HEK293T (cell line): ENCODE results near the gene AFF1.

Source experiments
- CTCF ChIA-PET: fragments of 350-600 bp; formaldehyde crosslinking; extraction: SDS; loops from one replicate; lab custom pipeline; 2021; ENCODE audit warnings: antibody characterized with exemption, inconsistent platforms; lab: Yijun Ruan, JAX
- POLR2A ChIA-PET: fragments of 350-600 bp; formaldehyde crosslinking; extraction: SDS; loops from one replicate; lab custom pipeline; 2020; ENCODE audit warnings: antibody characterized with exemption, inconsistent platforms; lab: Yijun Ruan, JAX
- DNase-seq: peaks from one replicate; pipeline ENCODE4 v3.0.0; 2012; ENCODE audit warnings: mixed read lengths; ENCODE audit errors: extremely low spot score
- ARNT ChIP-seq: fragments of 450-650 bp; IDR thresholded peaks from 2 replicates; pipeline ENCODE4 v1.6.1; 2017; ENCODE audit warnings: mild to moderate bottlenecking
- BHLHE40 ChIP-seq: fragments of 450-650 bp; IDR thresholded peaks from 2 replicates; pipeline ENCODE4 v1.6.1; 2016; ENCODE audit warnings: mild to moderate bottlenecking, moderate library complexity, borderline replicate concordance
- CTBP1 ChIP-seq: fragments of 450-650 bp; IDR thresholded peaks from 2 replicates; pipeline ENCODE4 v1.6.1; 2016; ENCODE audit warnings: borderline replicate concordance
- ELF4 ChIP-seq: fragments of 450-650 bp; IDR thresholded peaks from 2 replicates; pipeline ENCODE4 v1.6.1; 2017; ENCODE audit warnings: antibody characterized with exemption
- FOXA1 ChIP-seq: fragments of 450-650 bp; IDR thresholded peaks from 2 replicates; pipeline ENCODE4 v1.6.1; 2016; ENCODE audit warnings: mild to moderate bottlenecking
- FOXK2 ChIP-seq: fragments of 450-650 bp; IDR thresholded peaks from 2 replicates; pipeline ENCODE4 v1.6.1; 2016; ENCODE audit warnings: mild to moderate bottlenecking
- FOXM1 ChIP-seq: fragments of 450-650 bp; IDR thresholded peaks from 2 replicates; pipeline ENCODE4 v1.6.1; 2017; ENCODE audit warnings: mild to moderate bottlenecking, borderline replicate concordance
- HDGF ChIP-seq: fragments of 450-650 bp; IDR thresholded peaks from 2 replicates; pipeline ENCODE4 v1.6.1; 2017; ENCODE audit warnings: antibody characterized with exemption, borderline replicate concordance
- L3MBTL2 ChIP-seq: fragments of 450-650 bp; conservative IDR thresholded peaks from 2 replicates; pipeline ENCODE4 v1.6.1; 2016; ENCODE audit warnings: mild to moderate bottlenecking
- LEF1 ChIP-seq: fragments of 450-650 bp; IDR thresholded peaks from 2 replicates; pipeline ENCODE4 v1.6.1; 2017; ENCODE audit warnings: mild to moderate bottlenecking, borderline replicate concordance
- NFRKB ChIP-seq: fragments of 450-650 bp; IDR thresholded peaks from 2 replicates; pipeline ENCODE4 v1.6.1; 2016; ENCODE audit warnings: mild to moderate bottlenecking, moderate library complexity
- SP1 ChIP-seq: fragments of 450-650 bp; IDR thresholded peaks from 2 replicates; pipeline ENCODE4 v1.6.1; 2017
- SUZ12 ChIP-seq: fragments of 450-650 bp; IDR thresholded peaks from 2 replicates; pipeline ENCODE4 v1.6.1; 2016; ENCODE audit warnings: mild to moderate bottlenecking
- TARDBP ChIP-seq: fragments of 450-650 bp; IDR thresholded peaks from 2 replicates; pipeline ENCODE4 v1.6.1; 2016
- ZNF384 ChIP-seq: fragments of 450-650 bp; IDR thresholded peaks from 2 replicates; pipeline ENCODE4 v1.6.1; 2016
- TF ChIP-seq, protein P1 (sequence below): fragments of 450-650 bp; IDR thresholded peaks from 2 replicates; pipeline ENCODE4 v1.6.1; 2016

The AFF1 gene

DNA sequence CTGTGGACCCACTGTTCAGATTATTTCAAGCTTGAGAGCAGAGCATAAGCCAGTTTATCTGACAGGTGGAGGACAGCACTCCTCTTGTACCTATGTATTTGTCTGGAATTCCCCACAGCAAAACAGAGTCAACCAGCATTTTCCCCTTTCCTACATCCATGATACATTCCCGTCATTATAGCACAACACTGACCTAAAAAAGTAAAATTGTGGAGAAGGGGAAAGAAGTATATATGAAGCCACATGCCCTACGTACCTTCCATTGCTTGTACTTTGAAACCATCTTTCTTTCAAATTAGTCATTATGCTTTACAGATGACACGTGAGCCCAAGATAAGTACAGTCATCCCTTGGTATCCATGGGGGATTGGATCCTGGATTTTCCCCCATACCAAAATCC is 212.3 kb downstream of the AFF1 start:
- CTCF ChIA-PET, result interaction anchor here (0.6 kb wide), 2 partner anchors 123 to 224 kb away, joined by 3 read pairs; no protein-coding TSS in a partner anchor
- TF ChIP-seq SUZ12 (no peak), CTBP1 (no peak), FOXK2 (no peak), FOXM1 (no peak), HDGF (no peak), ARNT (no peak), FOXA1 (no peak)

DNA sequence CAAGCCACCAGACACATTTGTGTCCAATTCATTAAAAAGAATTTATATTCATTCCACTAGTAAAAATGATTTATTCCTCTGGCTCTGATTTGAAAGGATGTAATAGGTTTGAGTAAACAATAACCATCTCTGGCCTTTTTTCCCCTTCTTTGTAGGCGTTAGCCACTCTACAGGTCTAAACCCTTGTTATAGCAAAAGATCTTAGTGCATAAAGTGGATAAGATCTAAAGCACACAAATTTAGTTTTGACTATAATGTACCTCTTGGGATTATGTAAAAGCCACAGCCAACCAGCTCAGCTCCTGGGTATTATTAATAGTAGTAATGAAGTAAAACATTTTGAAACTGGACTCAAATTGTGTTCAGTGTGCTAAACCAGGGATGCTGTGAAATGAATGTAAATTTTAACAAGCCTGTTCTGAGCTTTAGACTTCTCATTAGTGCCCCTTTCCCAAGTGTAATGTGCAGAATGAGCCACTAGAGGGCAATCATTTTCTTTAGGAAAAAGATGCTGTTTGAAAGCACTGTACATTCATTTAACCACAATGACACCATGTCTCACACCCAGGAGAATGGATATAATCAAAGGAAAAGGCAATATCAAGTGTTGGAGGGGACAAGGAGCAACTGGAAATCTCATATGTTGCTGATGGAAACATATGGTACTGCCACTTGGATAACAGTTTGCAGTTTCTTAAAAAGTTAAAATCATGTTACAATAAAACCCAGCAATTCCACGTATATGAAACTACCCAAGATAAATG is 215.9 kb downstream of the AFF1 start:
- DNase-seq, result peak; percentile 50
- ChIA-PET CTCF (interaction anchor here (0.7 to 1.9 kb wide), 9 partner anchors 11 to 1323 kb away, joined by 3 to 11 read pairs (median 4); no protein-coding TSS in a partner anchor), POLR2A (interaction anchor here (0.5 to 1.8 kb wide), 2 partner anchors 71 to 262 kb away, joined by 3 to 4 read pairs; no protein-coding TSS in a partner anchor)
- TF ChIP-seq, protein P1, sequence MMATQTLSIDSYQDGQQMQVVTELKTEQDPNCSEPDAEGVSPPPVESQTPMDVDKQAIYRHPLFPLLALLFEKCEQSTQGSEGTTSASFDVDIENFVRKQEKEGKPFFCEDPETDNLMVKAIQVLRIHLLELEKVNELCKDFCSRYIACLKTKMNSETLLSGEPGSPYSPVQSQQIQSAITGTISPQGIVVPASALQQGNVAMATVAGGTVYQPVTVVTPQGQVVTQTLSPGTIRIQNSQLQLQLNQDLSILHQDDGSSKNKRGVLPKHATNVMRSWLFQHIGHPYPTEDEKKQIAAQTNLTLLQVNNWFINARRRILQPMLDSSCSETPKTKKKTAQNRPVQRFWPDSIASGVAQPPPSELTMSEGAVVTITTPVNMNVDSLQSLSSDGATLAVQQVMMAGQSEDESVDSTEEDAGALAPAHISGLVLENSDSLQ, result no peak
- no peak for TF ChIP-seq L3MBTL2
- no peak for TF ChIP-seq SUZ12
- TF ChIP-seq SP1, result no peak
- TF ChIP-seq ARNT, result no peak
- TF ChIP-seq LEF1, result no peak
- TF ChIP-seq FOXK2, result no peak
- TF ChIP-seq TARDBP, result no peak

More for the DNA sequence above, 212.3 kb downstream of the AFF1 start:
- no peak for DNase-seq
- POLR2A ChIA-PET, result no interaction called here

DNA sequence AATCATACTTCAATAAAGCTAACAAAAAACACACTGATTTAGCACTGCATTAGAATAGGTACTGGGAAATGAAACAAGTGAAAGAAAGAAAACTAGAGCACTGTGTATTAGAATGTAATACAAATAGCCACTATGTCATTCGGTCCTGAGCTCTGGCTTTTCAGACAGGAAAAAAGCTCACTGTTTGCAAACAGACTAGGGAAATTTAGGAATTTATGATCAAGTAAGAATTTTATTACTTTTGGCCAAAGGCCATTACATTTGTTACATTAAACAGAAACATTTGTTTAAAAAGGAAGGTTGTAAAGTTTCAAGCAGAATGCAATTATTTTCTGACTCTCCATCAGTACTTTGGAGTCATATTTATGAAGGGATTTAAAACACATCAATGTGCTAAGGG is 216.9 kb downstream of the AFF1 start:
- no peak for TF ChIP-seq TARDBP
- no peak for TF ChIP-seq HDGF
- ChIA-PET POLR2A (interaction anchor here (1.8 kb wide), 1 partner anchor 69 kb away, joined by 4 read pairs; no protein-coding TSS in a partner anchor), CTCF (interaction anchor here (1.0 kb wide), 1 partner anchor 82 kb away, joined by 3 read pairs; no protein-coding TSS in a partner anchor)
- DNase-seq, result no peak

DNA sequence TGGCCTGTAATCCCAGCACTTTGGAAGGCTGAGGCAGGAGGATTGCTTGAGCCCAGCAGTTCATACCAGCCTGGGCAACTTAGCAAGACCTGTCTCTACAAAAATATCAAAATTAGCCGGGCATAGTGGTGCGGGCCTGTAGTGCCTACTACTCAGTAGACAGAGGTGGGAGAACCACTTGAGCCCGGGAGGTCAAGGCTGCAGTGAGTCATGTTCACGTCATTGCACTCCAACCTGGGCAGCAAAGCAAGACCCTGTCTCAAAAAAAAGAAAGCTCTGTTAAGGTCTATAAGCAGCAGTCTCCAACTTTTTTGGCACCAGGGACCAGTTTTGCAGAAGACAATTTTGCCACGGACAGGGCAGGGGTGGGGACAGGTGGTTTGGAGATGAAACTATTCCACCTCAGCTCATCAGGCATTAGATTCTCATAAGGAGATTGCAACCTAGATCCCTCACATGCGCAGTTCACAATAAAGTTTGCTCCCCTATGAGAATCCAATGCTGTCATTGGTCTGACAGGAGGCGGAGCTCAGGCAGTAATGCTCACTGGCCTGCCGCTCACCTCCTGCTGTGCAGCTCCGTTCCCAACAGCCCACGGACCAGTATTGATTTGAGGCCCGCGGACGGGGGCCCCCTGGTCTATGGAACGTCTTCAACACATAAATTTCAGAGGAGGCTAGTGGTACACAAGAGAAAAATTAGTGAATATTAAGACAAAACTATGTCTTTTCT is 217.7 kb downstream of the AFF1 start:
- no peak for TF ChIP-seq BHLHE40
- peak; percentile 48; the same call in 1 of the 2 replicates for TF ChIP-seq L3MBTL2
- ChIA-PET POLR2A (no interaction called here), CTCF (interaction anchor here (1.0 kb wide), 1 partner anchor 82 kb away, joined by 3 read pairs; no protein-coding TSS in a partner anchor)
- peak; percentile 15 for DNase-seq

DNA sequence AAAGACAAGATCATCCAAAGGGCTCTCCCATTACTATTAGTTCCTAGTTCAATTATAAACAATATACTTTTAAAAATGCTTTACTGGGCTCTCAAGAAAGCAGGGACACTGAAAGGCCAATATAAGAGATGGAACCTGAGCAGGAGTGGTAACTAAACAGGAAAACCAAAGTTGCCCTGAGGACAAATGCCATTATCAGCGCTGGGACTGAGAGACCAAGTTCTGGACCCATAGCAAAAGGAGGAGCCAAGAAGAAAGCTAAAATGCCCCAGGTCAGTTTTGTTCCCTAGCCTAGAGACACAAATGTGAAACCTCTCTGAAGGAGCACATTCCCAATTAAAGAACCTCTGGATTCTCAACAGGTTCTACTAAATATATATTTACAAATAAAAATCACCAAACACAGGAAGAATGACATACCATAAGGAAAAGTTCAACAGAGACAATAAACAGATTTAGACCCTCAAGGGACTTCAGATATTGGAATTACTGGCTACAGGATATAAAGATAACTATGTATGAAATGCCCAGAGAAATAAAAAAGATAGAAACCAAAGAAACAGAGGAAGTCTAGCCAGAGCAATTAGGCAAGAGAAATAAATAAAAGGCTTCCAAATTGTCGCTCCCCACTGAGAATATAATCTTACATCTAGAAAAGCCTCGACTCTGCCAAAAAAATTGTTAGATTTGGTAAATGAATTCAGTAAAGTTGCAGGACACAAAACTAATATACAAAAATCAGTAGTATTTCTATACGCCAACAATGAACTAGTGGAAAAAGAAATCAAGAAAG is 218.5 kb downstream of the AFF1 start:
- CTCF ChIA-PET, result no interaction called here
- POLR2A ChIA-PET, result no interaction called here
- no peak for DNase-seq
- TF ChIP-seq TARDBP (no peak), SP1 (no peak), ZNF384 (no peak), CTBP1 (no peak), ELF4 (no peak), FOXK2 (no peak), SUZ12 (no peak), ARNT (no peak), LEF1 (no peak), HDGF (no peak), FOXA1 (no peak), BHLHE40 (no peak), L3MBTL2 (no peak), FOXM1 (no peak)

DNA sequence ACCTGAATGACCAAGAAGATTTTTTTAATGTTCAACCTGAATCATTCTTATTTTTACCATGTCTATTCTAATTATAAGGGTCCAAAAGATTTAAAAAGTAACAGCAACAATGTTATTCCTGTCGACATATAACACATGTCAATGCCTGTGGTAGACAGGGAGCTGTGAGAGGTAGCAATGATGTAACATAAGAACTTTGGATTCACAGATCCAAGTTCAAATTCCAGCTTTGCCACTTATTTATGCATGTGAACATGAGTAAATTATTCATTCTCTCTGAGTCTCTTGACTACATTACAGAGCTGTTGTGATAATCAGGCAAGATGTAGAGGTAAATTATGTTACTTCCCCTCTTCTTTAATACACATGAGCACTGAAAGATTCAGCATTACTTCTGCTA is 231.1 kb downstream of the AFF1 start:
- ChIA-PET CTCF (no interaction called here), POLR2A (no interaction called here)
- no peak for DNase-seq
- TF ChIP-seq L3MBTL2 (no peak), FOXM1 (no peak), SP1 (no peak), ZNF384 (no peak), CTBP1 (no peak), LEF1 (no peak), TARDBP (no peak), ELF4 (no peak), NFRKB (no peak), HDGF (no peak), ARNT (no peak), FOXA1 (no peak), SUZ12 (no peak), BHLHE40 (no peak), FOXK2 (no peak)
- TF ChIP-seq, protein P1, result no peak
